ENCODE data around the gene SYNE3.

SYNE3 gene

GRCh38 chr14:95489214-95490137 is 27.0 kb downstream of the SYNE3 start:
- DNase-seq (ENCODE audit: low read depth in 2 of 2), result no peak

- DNase-seq (ENCODE audit: low read depth in 2 of 2), result no peak
Measured at GRCh38 chr14:95488376-95489213, 27.9 kb downstream of the SYNE3 start.

- no peak for DNase-seq (ENCODE audit: low read depth in 2 of 2)
Measured at GRCh38 chr14:95487669-95488084, 28.8 kb downstream of the SYNE3 start.

- no peak for DNase-seq (ENCODE audit: low read depth in 2 of 2)
Measured at GRCh38 chr14:95486875-95487668, 29.4 kb downstream of the SYNE3 start.

- no peak for DNase-seq (ENCODE audit: low read depth in 2 of 2)
Measured at GRCh38 chr14:95485222-95485819, 31.1 kb downstream of the SYNE3 start.

- DNase-seq (ENCODE audit: low read depth in 2 of 2), result no peak
Measured at GRCh38 chr14:95484296-95484695, 32.2 kb downstream of the SYNE3 start.

- DNase-seq (ENCODE audit: low read depth in 2 of 2), result peak; percentile 82 to 86
Measured at GRCh38 chr14:95483309-95484165, 32.9 kb downstream of the SYNE3 start.

- DNase-seq (ENCODE audit: low read depth in 2 of 2), result no peak
Measured at GRCh38 chr14:95482627-95483308, 33.7 kb downstream of the SYNE3 start.

- DNase-seq (ENCODE audit: low read depth in 2 of 2), result no peak
Measured at GRCh38 chr14:95481391-95482022, 34.9 kb downstream of the SYNE3 start.

GRCh38 chr14:95480887-95481226 is 35.6 kb downstream of the SYNE3 start:
- DNase-seq (ENCODE audit: low read depth in 2 of 2), result no peak

- no peak for DNase-seq (ENCODE audit: low read depth in 2 of 2)
Measured at GRCh38 chr14:95480109-95480886, 36.2 kb downstream of the SYNE3 start.

- DNase-seq (ENCODE audit: low read depth in 2 of 2), result no peak
Measured at GRCh38 chr14:95479494-95479893, 37.0 kb downstream of the SYNE3 start.

- no peak for DNase-seq (ENCODE audit: low read depth in 2 of 2)
Measured at GRCh38 chr14:95478818-95479217, 37.6 kb downstream of the SYNE3 start.

GRCh38 chr14:95478309-95478708 is 38.1 kb downstream of the SYNE3 start:
- no peak for DNase-seq (ENCODE audit: low read depth in 2 of 2)

GRCh38 chr14:95477411-95478269 is 38.8 kb downstream of the SYNE3 start:
- DNase-seq (ENCODE audit: low read depth in 2 of 2), result no peak

- no peak for DNase-seq (ENCODE audit: low read depth in 2 of 2)
Measured at GRCh38 chr14:95476747-95477146, 39.7 kb downstream of the SYNE3 start.

- no peak for DNase-seq (ENCODE audit: low read depth in 2 of 2)
Measured at GRCh38 chr14:95475540-95476240, 40.8 kb downstream of the SYNE3 start.

Measured in fibroblast of skin of left quadriceps (primary cell).